HEK293T (cell line): ENCODE results near the gene CTDSPL.
A peak's percentile ranks its signal among the peaks of the same experiment; 100 is the strongest.

Source experiments
- CTCF ChIA-PET: fragments of 350-600 bp; formaldehyde crosslinking; extraction: SDS; loops from one replicate; lab custom pipeline; 2021; ENCODE audit warnings: antibody characterized with exemption, inconsistent platforms; lab: Yijun Ruan, JAX
- POLR2A ChIA-PET: fragments of 350-600 bp; formaldehyde crosslinking; extraction: SDS; loops from one replicate; lab custom pipeline; 2020; ENCODE audit warnings: antibody characterized with exemption, inconsistent platforms; lab: Yijun Ruan, JAX
- DNase-seq: peaks from one replicate; pipeline ENCODE4 v3.0.0; 2012; ENCODE audit warnings: mixed read lengths; ENCODE audit errors: extremely low spot score
- ARNT ChIP-seq: fragments of 450-650 bp; IDR thresholded peaks from 2 replicates; pipeline ENCODE4 v1.6.1; 2017; ENCODE audit warnings: mild to moderate bottlenecking
- BHLHE40 ChIP-seq: fragments of 450-650 bp; IDR thresholded peaks from 2 replicates; pipeline ENCODE4 v1.6.1; 2016; ENCODE audit warnings: mild to moderate bottlenecking, moderate library complexity, borderline replicate concordance
- CTBP1 ChIP-seq: fragments of 450-650 bp; IDR thresholded peaks from 2 replicates; pipeline ENCODE4 v1.6.1; 2016; ENCODE audit warnings: borderline replicate concordance
- ELF4 ChIP-seq: fragments of 450-650 bp; IDR thresholded peaks from 2 replicates; pipeline ENCODE4 v1.6.1; 2017; ENCODE audit warnings: antibody characterized with exemption
- FOXA1 ChIP-seq: fragments of 450-650 bp; IDR thresholded peaks from 2 replicates; pipeline ENCODE4 v1.6.1; 2016; ENCODE audit warnings: mild to moderate bottlenecking
- FOXK2 ChIP-seq: fragments of 450-650 bp; IDR thresholded peaks from 2 replicates; pipeline ENCODE4 v1.6.1; 2016; ENCODE audit warnings: mild to moderate bottlenecking
- FOXM1 ChIP-seq: fragments of 450-650 bp; IDR thresholded peaks from 2 replicates; pipeline ENCODE4 v1.6.1; 2017; ENCODE audit warnings: mild to moderate bottlenecking, borderline replicate concordance
- HDGF ChIP-seq: fragments of 450-650 bp; IDR thresholded peaks from 2 replicates; pipeline ENCODE4 v1.6.1; 2017; ENCODE audit warnings: antibody characterized with exemption, borderline replicate concordance
- L3MBTL2 ChIP-seq: fragments of 450-650 bp; conservative IDR thresholded peaks from 2 replicates; pipeline ENCODE4 v1.6.1; 2016; ENCODE audit warnings: mild to moderate bottlenecking
- LEF1 ChIP-seq: fragments of 450-650 bp; IDR thresholded peaks from 2 replicates; pipeline ENCODE4 v1.6.1; 2017; ENCODE audit warnings: mild to moderate bottlenecking, borderline replicate concordance
- NFRKB ChIP-seq: fragments of 450-650 bp; IDR thresholded peaks from 2 replicates; pipeline ENCODE4 v1.6.1; 2016; ENCODE audit warnings: mild to moderate bottlenecking, moderate library complexity
- SP1 ChIP-seq: fragments of 450-650 bp; IDR thresholded peaks from 2 replicates; pipeline ENCODE4 v1.6.1; 2017
- SUZ12 ChIP-seq: fragments of 450-650 bp; IDR thresholded peaks from 2 replicates; pipeline ENCODE4 v1.6.1; 2016; ENCODE audit warnings: mild to moderate bottlenecking
- TARDBP ChIP-seq: fragments of 450-650 bp; IDR thresholded peaks from 2 replicates; pipeline ENCODE4 v1.6.1; 2016
- ZNF384 ChIP-seq: fragments of 450-650 bp; IDR thresholded peaks from 2 replicates; pipeline ENCODE4 v1.6.1; 2016
- TF ChIP-seq, protein P1 (sequence below): fragments of 450-650 bp; IDR thresholded peaks from 2 replicates; pipeline ENCODE4 v1.6.1; 2016

Gene CTDSPL

GRCh38 chr3:37852097-37852496, 9.6 kb upstream of the CTDSPL start:
- ChIA-PET CTCF (interaction anchor here (0.9 kb wide), 1 partner anchor 152 kb away, joined by 3 read pairs; no protein-coding TSS in a partner anchor), POLR2A (no interaction called here)
- TF ChIP-seq LEF1 (no peak), NFRKB (no peak), L3MBTL2 (no peak), ZNF384 (no peak), BHLHE40 (no peak), HDGF (no peak), SP1 (no peak), FOXM1 (no peak), FOXA1 (no peak)
- TF ChIP-seq, protein P1, sequence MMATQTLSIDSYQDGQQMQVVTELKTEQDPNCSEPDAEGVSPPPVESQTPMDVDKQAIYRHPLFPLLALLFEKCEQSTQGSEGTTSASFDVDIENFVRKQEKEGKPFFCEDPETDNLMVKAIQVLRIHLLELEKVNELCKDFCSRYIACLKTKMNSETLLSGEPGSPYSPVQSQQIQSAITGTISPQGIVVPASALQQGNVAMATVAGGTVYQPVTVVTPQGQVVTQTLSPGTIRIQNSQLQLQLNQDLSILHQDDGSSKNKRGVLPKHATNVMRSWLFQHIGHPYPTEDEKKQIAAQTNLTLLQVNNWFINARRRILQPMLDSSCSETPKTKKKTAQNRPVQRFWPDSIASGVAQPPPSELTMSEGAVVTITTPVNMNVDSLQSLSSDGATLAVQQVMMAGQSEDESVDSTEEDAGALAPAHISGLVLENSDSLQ, result no peak
- DNase-seq, result no peak

DNA sequence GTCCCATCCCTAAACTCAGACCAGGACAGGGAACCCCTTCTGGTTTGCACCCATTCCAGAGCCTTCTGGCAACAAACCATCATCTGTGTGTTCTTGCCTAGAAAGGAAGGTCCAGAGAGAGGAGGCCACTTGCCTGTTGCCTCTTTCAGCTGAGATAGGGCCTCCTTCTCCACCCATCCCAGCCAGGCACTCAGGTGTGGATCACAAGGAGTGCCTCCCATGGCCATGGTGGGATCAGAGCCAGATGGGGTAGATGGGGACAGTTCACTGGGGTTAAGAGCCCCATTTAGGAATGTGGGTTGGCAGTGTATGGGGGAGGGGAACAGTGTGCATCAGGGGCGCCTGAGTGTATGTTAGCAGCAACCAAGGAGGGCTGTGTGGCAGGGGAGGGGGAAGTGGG, 8.9 kb upstream of the CTDSPL start:
- TF ChIP-seq HDGF (no peak), SUZ12 (no peak), NFRKB (no peak), FOXM1 (no peak), BHLHE40 (no peak)
- no peak for DNase-seq
- ChIA-PET CTCF (interaction anchor here (0.9 kb wide), 1 partner anchor 144 kb away, joined by 3 read pairs; no protein-coding TSS in a partner anchor), POLR2A (no interaction called here)

- ChIA-PET CTCF (interaction anchor here (0.9 to 3.4 kb wide), 2 partner anchors 112 to 143 kb away, joined by 3 to 56 read pairs; no protein-coding TSS in a partner anchor), POLR2A (no interaction called here)
- no peak for DNase-seq
- no peak for TF ChIP-seq BHLHE40
- no peak for TF ChIP-seq SP1
- TF ChIP-seq, protein P1, result no peak
- no peak for TF ChIP-seq TARDBP
- TF ChIP-seq L3MBTL2, result no peak
- TF ChIP-seq CTBP1, result no peak
- TF ChIP-seq ELF4, result no peak
- no peak for TF ChIP-seq FOXA1
- TF ChIP-seq ZNF384, result no peak
- no peak for TF ChIP-seq LEF1
- no peak for TF ChIP-seq FOXM1
Measured at GRCh38 chr3:37853691-37854413, 7.8 kb upstream of the CTDSPL start.

DNA sequence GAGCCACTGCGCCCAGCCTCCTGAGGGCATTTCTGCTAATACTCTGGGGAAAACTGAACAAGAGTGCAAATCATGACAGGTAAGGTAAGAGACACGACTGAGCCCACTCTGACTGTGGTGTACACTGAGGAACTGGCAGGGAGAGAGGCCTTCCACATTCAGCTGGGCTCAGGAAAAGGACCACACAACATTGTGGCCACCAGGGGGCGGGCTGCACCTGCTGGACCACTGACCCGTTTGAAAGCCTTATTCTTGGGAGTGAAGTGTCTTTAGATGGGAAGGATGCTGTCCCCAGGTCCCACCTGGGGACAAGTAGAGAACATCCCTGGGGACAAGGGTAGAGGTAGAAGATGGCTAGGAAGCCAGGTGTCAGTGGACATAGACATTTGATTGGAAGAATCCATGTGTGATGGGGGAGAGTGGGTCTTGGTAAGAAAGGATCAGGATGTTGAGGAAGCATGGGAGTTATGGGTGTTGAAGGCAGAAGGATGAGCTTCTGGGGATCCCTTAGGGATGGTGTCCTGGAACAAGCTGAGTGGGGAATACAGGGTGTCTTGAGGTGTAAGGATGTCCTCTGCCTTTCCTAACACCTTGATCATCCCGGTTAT, 6.2 kb upstream of the CTDSPL start:
- TF ChIP-seq CTBP1 (no peak), FOXK2 (no peak), BHLHE40 (no peak)
- TF ChIP-seq, protein P1, result no peak
- POLR2A ChIA-PET, result no interaction called here
- CTCF ChIA-PET, result interaction anchor here (0.6 to 3.4 kb wide), 4 partner anchors 106 to 148 kb away, joined by 4 to 56 read pairs (median 6); no protein-coding TSS in a partner anchor
- DNase-seq, result peak; percentile 79

DNA sequence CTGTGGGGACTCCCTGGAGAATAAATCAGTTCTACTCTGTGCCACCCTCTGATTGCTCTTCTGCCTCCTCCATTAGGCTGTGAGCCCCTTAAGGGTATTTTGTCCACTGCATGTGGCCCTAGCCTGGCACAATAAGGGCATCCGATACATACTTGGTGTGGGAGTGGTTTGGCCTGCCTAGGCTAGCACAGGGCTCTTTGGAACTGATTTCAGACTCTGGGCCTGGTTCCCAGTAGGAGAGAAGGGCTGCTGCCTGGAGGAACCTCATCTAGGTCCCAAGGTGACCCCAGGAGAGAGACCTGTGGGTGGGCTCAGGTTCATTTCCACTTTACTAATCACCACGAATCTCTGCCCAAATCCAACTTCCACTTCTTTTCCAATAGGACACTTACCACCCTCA, 5.3 kb upstream of the CTDSPL start:
- DNase-seq, result no peak
- ChIA-PET POLR2A (no interaction called here), CTCF (interaction anchor here (1.1 to 3.4 kb wide), 4 partner anchors 110 to 147 kb away, joined by 4 to 56 read pairs (median 6); no protein-coding TSS in a partner anchor)
- TF ChIP-seq FOXA1 (no peak), SUZ12 (no peak), ARNT (no peak), HDGF (no peak), ZNF384 (no peak), FOXK2 (no peak), NFRKB (no peak), L3MBTL2 (no peak), LEF1 (no peak), ELF4 (no peak), TARDBP (no peak), FOXM1 (no peak), BHLHE40 (no peak), SP1 (no peak), CTBP1 (no peak)
- TF ChIP-seq, protein P1, result no peak

- DNase-seq, result no peak
- ChIA-PET CTCF (interaction anchor here (1.0 kb wide), 1 partner anchor 109 kb away, joined by 6 read pairs; no protein-coding TSS in a partner anchor), POLR2A (no interaction called here)
- TF ChIP-seq ZNF384, result no peak
- no peak for TF ChIP-seq TARDBP
- TF ChIP-seq, protein P1, result no peak
- TF ChIP-seq HDGF, result no peak
- TF ChIP-seq LEF1, result no peak
- no peak for TF ChIP-seq CTBP1
- no peak for TF ChIP-seq BHLHE40
- TF ChIP-seq FOXA1, result no peak
- TF ChIP-seq ELF4, result no peak
- TF ChIP-seq L3MBTL2, result no peak
- no peak for TF ChIP-seq FOXM1
Measured at GRCh38 chr3:37858742-37859141, 2.9 kb upstream of the CTDSPL start.
